Spleen (tissue), 7 donors: ENCODE measurements around the gene HNRNPA1.

Experiments
- CTCF ChIP-seq, 11 experiments: fragments of 200-600 bp in 7 of 11; fragments of 450-650 bp in 4 of 11; sonication (generic) in 4 of 11; IDR thresholded peaks in 8 of 11; conservative IDR thresholded peaks in 3 of 11; 1 replicate in 7 of 11; 2 replicates in 4 of 11; pipeline versions ENCODE4 v1.4.0 to v1.8.0; 2016 to 2021; ENCODE audit warnings: antibody characterized with exemption in 11 of 11, inconsistent platforms in 4 of 11, mild to moderate bottlenecking in 1 of 11
- POLR2A ChIP-seq, 3 donors: fragments of 450-650 bp; IDR thresholded peaks; one replicate each; pipeline ENCODE4 v1.5.1; 2017; ENCODE audit warnings: antibody characterized with exemption in 3 of 3, mild to moderate bottlenecking in 1 of 3
- donor health status: DM: no; HTN: no; CAD: no; lungs with moderate emphysema.
- donor health status: DM: no; HTN: no; CAD: no.
- donor health status: DM: no; HTN: no; CAD: no.

GRCh38 chr12:54292083-54292930 lies 11.8 kb downstream of the HNRNPA1 start:
- TF ChIP-seq CTCF (IDR thresholded peaks at IDR 0.05 in 8 of 11, conservative IDR thresholded peaks at IDR 0.05 in 3 of 11) (no peak), POLR2A (IDR thresholded peaks at IDR 0.05) (no peak)
